SK-N-SH (cell line): ENCODE data around the gene TMEM248. TPM values are rescaled to one million over a fixed set of nuclear protein-coding genes. Genes with fewer than 3 reads are reported as not detected.

Source experiments
- CTCF ChIA-PET: fragments of 300-600, 350-600 bp; formaldehyde crosslinking; extraction: SDS; loops from one replicate; lab custom pipeline; 2021; lab: Yijun Ruan, JAX
- POLR2A ChIA-PET: fragments of 350-600 bp; sonication (Branson Sonifier 250); formaldehyde crosslinking; extraction: SDS; loops from one replicate; lab custom pipeline; 2020; ENCODE audit warnings: antibody characterized with exemption, inconsistent platforms; lab: Yijun Ruan, JAX
- DNase-seq: peaks from one replicate; pipeline ENCODE4 v3.0.0; 2012
- H2AFZ ChIP-seq: fragments of 200-600 bp; sonication (generic); 2 replicates; pipeline ENCODE4 v1.8.1; 2016; ENCODE audit warnings: antibody characterized with exemption, mild to moderate bottlenecking, low read depth
- H3F3A ChIP-seq: fragments of 200-600 bp; sonication (generic); replicated peaks from 2 replicates; pipeline ENCODE3; 2016; ENCODE audit warnings: antibody characterized with exemption, mild to moderate bottlenecking; ENCODE audit not compliant: insufficient read depth
- H3K27ac ChIP-seq, 2 experiments: fragments of 200-500 bp in 1 of 2; fragments of 200-600 bp in 1 of 2; sonication (Bioruptor generic) in 1 of 2; sonication (generic), shearing (Covaris generic) in 1 of 2; 2 replicates each; pipeline versions ENCODE4 v1.5.1 to v1.6.1; 2014 to 2016; ENCODE audit warnings: low read depth in 2 of 2, inconsistent platforms in 1 of 2, low read length in 1 of 2, mild to moderate bottlenecking in 1 of 2, mixed read lengths in 1 of 2
- H3K27me3 ChIP-seq: fragments of 200-600 bp; sonication (generic), shearing (Covaris generic); 2 replicates; pipeline ENCODE4 v1.6.1; 2016; ENCODE audit warnings: mixed run types; ENCODE audit not compliant: insufficient read depth
- H3K36me3 ChIP-seq, 2 experiments: fragments of 200-500 bp in 1 of 2; fragments of 200-600 bp in 1 of 2; sonication (Bioruptor generic) in 1 of 2; sonication (generic) in 1 of 2; replicated peaks in 1 of 2; 2 replicates each; pipeline versions ENCODE3 to v1.5.1; 2014 to 2016; ENCODE audit warnings: low read length in 1 of 2, mild to moderate bottlenecking in 1 of 2; ENCODE audit not compliant: insufficient read depth in 2 of 2, control insufficient read depth in 1 of 2
- H3K4me1 ChIP-seq, 2 experiments: fragments of 200-500 bp in 1 of 2; fragments of 200-600 bp in 1 of 2; sonication (Bioruptor generic) in 1 of 2; sonication (generic), shearing (Covaris generic) in 1 of 2; 2 replicates each; pipeline versions ENCODE4 v1.5.1 to v1.6.1; 2014 to 2016; ENCODE audit warnings: low read depth in 1 of 2, low read length in 1 of 2, mixed run types in 1 of 2; ENCODE audit not compliant: insufficient read depth in 2 of 2, control insufficient read depth in 1 of 2
- H3K4me2 ChIP-seq: fragments of 200-600 bp; sonication (generic), shearing (Covaris generic); 2 replicates; pipeline ENCODE4 v1.6.1; 2017; ENCODE audit warnings: mixed run types
- H3K4me3 ChIP-seq, 2 experiments: fragments of 200-500 bp in 1 of 2; fragments of 200-600 bp in 1 of 2; sonication (Bioruptor generic) in 1 of 2; sonication (generic), shearing (Covaris generic) in 1 of 2; 2 replicates each; pipeline versions ENCODE4 v1.5.1 to v1.8.1; 2014 to 2016; ENCODE audit warnings: low read depth in 2 of 2, inconsistent platforms in 1 of 2, low read length in 1 of 2, mild to moderate bottlenecking in 1 of 2, mixed read lengths in 1 of 2, moderate library complexity in 1 of 2
- H3K79me2 ChIP-seq: fragments of 200-600 bp; sonication (generic); 2 replicates; pipeline ENCODE4 v1.8.1; 2017; ENCODE audit warnings: mild to moderate bottlenecking; ENCODE audit not compliant: insufficient read depth
- H3K9ac ChIP-seq: fragments of 200-600 bp; sonication (generic); 2 replicates; pipeline ENCODE4 v1.6.1; 2017; ENCODE audit warnings: mixed run types
- H3K9me2 ChIP-seq: fragments of 200-600 bp; sonication (generic); 2 replicates; pipeline ENCODE4 v1.6.1; 2017; ENCODE audit warnings: mixed run types
- H3K9me3 ChIP-seq: fragments of 200-600 bp; sonication (generic); 2 replicates; pipeline ENCODE4 v1.6.1; 2017; ENCODE audit warnings: mixed run types, mild to moderate bottlenecking, moderate library complexity
- H4K20me1 ChIP-seq: fragments of 200-600 bp; sonication (generic); 2 replicates; pipeline ENCODE4 v1.6.1; 2017; ENCODE audit warnings: mild to moderate bottlenecking, mixed run types; ENCODE audit not compliant: insufficient read depth
- CHD2 ChIP-seq: fragments of 150-350 bp; IDR thresholded peaks from 2 replicates; pipeline ENCODE4 v1.6.1; 2018; ENCODE audit warnings: low read length; ENCODE audit not compliant: partially characterized antibody
- CTCF ChIP-seq: fragments of 200-600 bp; sonication (generic); IDR thresholded peaks from 2 replicates; pipeline ENCODE4 v1.6.1; 2017; ENCODE audit warnings: antibody characterized with exemption, mild to moderate bottlenecking, moderate library complexity
- ELF1 ChIP-seq: IDR thresholded peaks from 2 replicates; pipeline ENCODE4 v1.4.0; 2012
- FOXJ3 ChIP-seq: sonication (generic); formaldehyde crosslinking; IDR thresholded peaks from 2 replicates; pipeline ENCODE4 v1.5.1; 2020; ENCODE audit warnings: mild to moderate bottlenecking, missing genetic modification reagents
- GABPA ChIP-seq: IDR thresholded peaks from 2 replicates; pipeline ENCODE4 v1.4.0; 2012; ENCODE audit warnings: low read depth, mild to moderate bottlenecking
- GATA2 ChIP-seq: sonication (generic); formaldehyde crosslinking; IDR thresholded peaks from 2 replicates; pipeline ENCODE4 v1.5.0; 2020; ENCODE audit warnings: mild to moderate bottlenecking, missing genetic modification reagents
- JUND ChIP-seq: IDR thresholded peaks from 2 replicates; pipeline ENCODE4 v1.4.0; 2012
- MAX ChIP-seq: IDR thresholded peaks from 2 replicates; pipeline ENCODE4 v1.4.0; 2012; ENCODE audit warnings: low read depth
- MXI1 ChIP-seq: IDR thresholded peaks from 2 replicates; pipeline ENCODE4 v1.6.1; 2012; ENCODE audit warnings: mild to moderate bottlenecking, low read depth, low read length, improper control_type of control experiment
- NFIC ChIP-seq: IDR thresholded peaks from 2 replicates; pipeline ENCODE4 v1.4.0; 2012; ENCODE audit warnings: borderline replicate concordance
- NRF1 ChIP-seq: IDR thresholded peaks from 2 replicates; pipeline ENCODE4 v1.6.1; 2012; ENCODE audit warnings: low read depth, mild to moderate bottlenecking, low read length
- POLR2AphosphoS5 ChIP-seq: IDR thresholded peaks from 2 replicates; pipeline ENCODE4 v1.6.1; 2012; ENCODE audit warnings: low read depth, low read length
- RAD21 ChIP-seq: IDR thresholded peaks from 2 replicates; pipeline ENCODE4 v1.6.1; 2012; ENCODE audit warnings: mild to moderate bottlenecking, low read length
- RCOR1 ChIP-seq: fragments of 150-350 bp; IDR thresholded peaks from 2 replicates; pipeline ENCODE4 v1.6.1; 2017; ENCODE audit warnings: antibody characterized with exemption, low read length
- REST ChIP-seq: IDR thresholded peaks from 2 replicates; pipeline ENCODE4 v1.6.1; 2012; ENCODE audit warnings: mild to moderate bottlenecking, low read depth, low read length, moderate library complexity
- SIN3A ChIP-seq: IDR thresholded peaks from 2 replicates; pipeline ENCODE4 v1.6.1; 2012; ENCODE audit warnings: low read depth, mild to moderate bottlenecking, low read length, moderate library complexity, borderline replicate concordance
- SMC3 ChIP-seq: IDR thresholded peaks from 2 replicates; pipeline ENCODE4 v1.6.1; 2012; ENCODE audit warnings: low read depth, low read length, improper control_type of control experiment
- TAF1 ChIP-seq: IDR thresholded peaks from 2 replicates; pipeline ENCODE4 v1.6.1; 2012; ENCODE audit warnings: low read depth, mild to moderate bottlenecking, low read length, moderate library complexity, borderline replicate concordance
- TCF12 ChIP-seq: IDR thresholded peaks from 2 replicates; pipeline ENCODE4 v1.4.0; 2012
- YY1 ChIP-seq: IDR thresholded peaks from 2 replicates; pipeline ENCODE4 v1.4.0; 2012; ENCODE audit warnings: low read depth, mild to moderate bottlenecking
- WGBS: methylation state at CpG from one replicate; pipeline ENCODE4 v1.1.6; 2017; ENCODE audit warnings: low lambda C conversion rate; 5-methylcytosine and 5-hydroxymethylcytosine counted together
- polyA plus RNA-seq, 3 experiments: library from polyadenylated mRNA; depleted of rRNA; stranded (reverse); fragments of >200 nt; gene quantifications; 2 replicates each; pipeline ENCODE4 v1.2.3, GENCODE V29; 2012
- TF ChIP-seq, protein P1 (sequence below): IDR thresholded peaks from 2 replicates; pipeline ENCODE4 v1.4.0; 2012; ENCODE audit warnings: low read depth, borderline replicate concordance

The TMEM248 gene
- 146 and 185 TPM in 2 replicates for polyA plus RNA-seq (2012; rRNA removed)
- 89.0 and 113 TPM in 2 replicates for polyA plus RNA-seq (2012; cell fraction: cytosol; rRNA removed)
- polyA plus RNA-seq (2012; cell fraction: nucleus; rRNA removed) = 84.6 and 136 TPM in 2 replicates

GRCh38 chr7:66920769-66921395, at the start of gene TMEM248:
Gene TMEM248, plus strand, starts transcription at chr7:66921225. Its CDS starts 20,641 bp downstream, at chr7:66941866.
- peaks cover 3% of the 10 kb centered on the region for H3F3A ChIP-seq
- TF ChIP-seq CTCF = no peak
- TF ChIP-seq NFIC = no peak
- no peak for TF ChIP-seq RAD21
- peak; percentile 99 for TF ChIP-seq MXI1
- peak; percentile 89 for TF ChIP-seq TAF1
- TF ChIP-seq JUND = no peak
- TF ChIP-seq REST = peak; percentile 76
- TF ChIP-seq, protein P1, sequence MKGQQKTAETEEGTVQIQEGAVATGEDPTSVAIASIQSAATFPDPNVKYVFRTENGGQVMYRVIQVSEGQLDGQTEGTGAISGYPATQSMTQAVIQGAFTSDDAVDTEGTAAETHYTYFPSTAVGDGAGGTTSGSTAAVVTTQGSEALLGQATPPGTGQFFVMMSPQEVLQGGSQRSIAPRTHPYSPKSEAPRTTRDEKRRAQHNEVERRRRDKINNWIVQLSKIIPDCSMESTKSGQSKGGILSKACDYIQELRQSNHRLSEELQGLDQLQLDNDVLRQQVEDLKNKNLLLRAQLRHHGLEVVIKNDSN = no peak
- no peak for TF ChIP-seq YY1
- peak; percentile 95 for TF ChIP-seq POLR2AphosphoS5
- peak; percentile 91 for TF ChIP-seq FOXJ3 (CRISPR knock-in tag)
- peak; percentile 30; the same call in 1 of the 2 replicates for TF ChIP-seq NRF1
- TF ChIP-seq GABPA = peak; percentile 77
- TF ChIP-seq SMC3 = 0 out of 2 replicates have a peak, but pooled peaks have one; percentile 3
- TF ChIP-seq TCF12 = no peak
- TF ChIP-seq RCOR1 = peak; percentile 48
- TF ChIP-seq SIN3A = peak; percentile 97
- TF ChIP-seq CHD2 = peak; percentile 90
- peak; percentile 100 for TF ChIP-seq ELF1
- peak; percentile 99 for TF ChIP-seq MAX
- TF ChIP-seq GATA2 (CRISPR knock-in tag) = peak; percentile 60; the same call in 1 of the 2 replicates
- H3K4me3 ChIP-seq = peak within 1 kb of the TSS; percentile 68 to 95
- H4K20me1 ChIP-seq = peaks cover 35% of the 10 kb centered on the region
- H3K36me3 ChIP-seq = peaks cover 0 to 6% of the 10 kb centered on the region in 2 experiments
- H3K9me2 ChIP-seq = no peaks in the 10 kb centered on the region
- H3K79me2 ChIP-seq = peaks cover 53% of the 10 kb centered on the region
- POLR2A ChIA-PET = interaction anchor here (0.6 to 1.9 kb wide), 4 partner anchors 9 to 266 kb away, joined by 3 to 8 read pairs (median 6); no protein-coding TSS in a partner anchor
- H3K27ac ChIP-seq = peak within 1 kb of the TSS; percentile 70 to 76; a peak in 3 of 4 replicates
- peak within 1 kb of the TSS; percentile 92 for H3K4me2 ChIP-seq
- peak within 1 kb of the TSS; percentile 94 for H3K9ac ChIP-seq
- H3K27me3 ChIP-seq = no peaks in the 10 kb centered on the region
- DNase-seq = peak; percentile 95
- 2% methylated on average over 45 of the region's 67 CpGs for WGBS
- H2AFZ ChIP-seq = peak within 1 kb of the TSS; percentile 92
- H3K4me1 ChIP-seq = peaks cover 12 to 13% of the 10 kb centered on the region in 2 experiments; a peak in 2 of 4 replicates
- CTCF ChIA-PET = interaction anchor here (1.0 to 1.1 kb wide), 2 partner anchors 10 to 19 kb away, joined by 3 to 5 read pairs; no protein-coding TSS in a partner anchor
- no peaks in the 10 kb centered on the region for H3K9me3 ChIP-seq
